ENCODE measurements around the gene TTC3.

DNA sequence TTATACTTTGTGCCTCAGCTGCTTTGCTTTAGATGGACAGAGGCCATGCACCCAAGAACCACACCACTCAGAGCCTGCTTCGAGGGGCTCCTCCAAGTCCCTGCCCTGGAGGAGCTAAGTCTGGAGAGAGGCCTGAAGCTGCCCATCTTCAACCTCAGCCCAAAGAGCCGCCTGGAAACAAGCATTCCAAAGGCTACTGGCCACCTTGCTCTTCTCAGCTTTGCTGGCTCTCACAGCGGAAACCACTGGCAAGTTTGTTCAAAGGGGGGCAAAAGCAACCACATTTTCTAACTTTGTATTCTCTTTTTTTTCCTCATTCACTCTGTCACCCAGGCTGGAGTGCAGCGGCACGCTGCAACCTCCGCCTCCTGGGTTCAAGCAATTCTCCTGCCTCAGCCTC is 170.9 kb downstream of the TTC3 start:
- TF ChIP-seq, protein P1, sequence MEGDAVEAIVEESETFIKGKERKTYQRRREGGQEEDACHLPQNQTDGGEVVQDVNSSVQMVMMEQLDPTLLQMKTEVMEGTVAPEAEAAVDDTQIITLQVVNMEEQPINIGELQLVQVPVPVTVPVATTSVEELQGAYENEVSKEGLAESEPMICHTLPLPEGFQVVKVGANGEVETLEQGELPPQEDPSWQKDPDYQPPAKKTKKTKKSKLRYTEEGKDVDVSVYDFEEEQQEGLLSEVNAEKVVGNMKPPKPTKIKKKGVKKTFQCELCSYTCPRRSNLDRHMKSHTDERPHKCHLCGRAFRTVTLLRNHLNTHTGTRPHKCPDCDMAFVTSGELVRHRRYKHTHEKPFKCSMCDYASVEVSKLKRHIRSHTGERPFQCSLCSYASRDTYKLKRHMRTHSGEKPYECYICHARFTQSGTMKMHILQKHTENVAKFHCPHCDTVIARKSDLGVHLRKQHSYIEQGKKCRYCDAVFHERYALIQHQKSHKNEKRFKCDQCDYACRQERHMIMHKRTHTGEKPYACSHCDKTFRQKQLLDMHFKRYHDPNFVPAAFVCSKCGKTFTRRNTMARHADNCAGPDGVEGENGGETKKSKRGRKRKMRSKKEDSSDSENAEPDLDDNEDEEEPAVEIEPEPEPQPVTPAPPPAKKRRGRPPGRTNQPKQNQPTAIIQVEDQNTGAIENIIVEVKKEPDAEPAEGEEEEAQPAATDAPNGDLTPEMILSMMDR (conservative IDR thresholded peaks at IDR 0.05) = no peak
- no peak for TF ChIP-seq EZH2 (IDR thresholded peaks at IDR 0.05; ENCODE audit: low read depth)

All from PC-9 (cell line).